MG63 (cell line): ENCODE measurements around the gene CDRT4. TPM values are rescaled to one million over a fixed set of nuclear protein-coding genes. Genes with fewer than 3 reads are reported as not detected.
A peak's percentile ranks its signal among the peaks of the same experiment; 100 is the strongest.

Experiments
- DNase-seq: peaks from one replicate; pipeline ENCODE4 v3.0.0-alpha.2; 2020
- H3K27me3 ChIP-seq: fragments of 250-450 bp; sonication (Bioruptor Pico); 2 replicates; pipeline ENCODE4 v1.5.1; 2020; ENCODE audit warnings: mild to moderate bottlenecking, moderate library complexity
- H3K36me3 ChIP-seq: fragments of 250-450 bp; sonication (Bioruptor Pico); 2 replicates; pipeline ENCODE4 v1.5.1; 2020; ENCODE audit warnings: mild to moderate bottlenecking, moderate library complexity
- H3K4me3 ChIP-seq: fragments of 250-450 bp; sonication (Bioruptor Pico); 2 replicates; pipeline ENCODE4 v1.5.1; 2020; ENCODE audit warnings: mild to moderate bottlenecking, moderate library complexity
- H3K9me3 ChIP-seq: fragments of 250-450 bp; sonication (Bioruptor Pico); 2 replicates; pipeline ENCODE4 v1.5.1; 2020; ENCODE audit warnings: mild to moderate bottlenecking, moderate library complexity
- total RNA-seq: library from RNA; depleted of rRNA; stranded (reverse); fragments of >200 nt; shearing (Covaris generic); gene quantifications from 2 replicates; pipeline ENCODE4 v1.2.3, GENCODE V29; 2014; ENCODE audit warnings: low replicate concordance

CDRT4 gene
- total RNA-seq, 1 experiment from 2014 or later, result 2.9 TPM

- Histone ChIP-seq H3K36me3 (no peaks in the 10 kb centered on the region), H3K9me3 (no peaks in the 10 kb centered on the region), H3K4me3 (no peak overlapping the region), H3K27me3 (no peaks in the 10 kb centered on the region)
- no peak for DNase-seq
Measured at GRCh38 chr17:15414532-15415306, 52.7 kb downstream of the CDRT4 start.

- Histone ChIP-seq H3K36me3 (no peaks in the 10 kb centered on the region), H3K27me3 (no peaks in the 10 kb centered on the region), H3K9me3 (no peaks in the 10 kb centered on the region), H3K4me3 (no peak overlapping the region)
- no peak for DNase-seq
Measured at GRCh38 chr17:15413101-15413771, 54.2 kb downstream of the CDRT4 start.

GRCh38 chr17:15412606-15413005, 54.8 kb downstream of the CDRT4 start:
- Histone ChIP-seq H3K4me3 (no peak overlapping the region), H3K9me3 (no peaks in the 10 kb centered on the region), H3K27me3 (no peaks in the 10 kb centered on the region), H3K36me3 (no peaks in the 10 kb centered on the region)
- no peak for DNase-seq

- no peaks in the 10 kb centered on the region for H3K9me3 ChIP-seq
- no peaks in the 10 kb centered on the region for H3K27me3 ChIP-seq
- H3K4me3 ChIP-seq, result no peak overlapping the region
- DNase-seq, result no peak
- no peaks in the 10 kb centered on the region for H3K36me3 ChIP-seq
Measured at GRCh38 chr17:15411384-15412198, 55.8 kb downstream of the CDRT4 start.

DNA sequence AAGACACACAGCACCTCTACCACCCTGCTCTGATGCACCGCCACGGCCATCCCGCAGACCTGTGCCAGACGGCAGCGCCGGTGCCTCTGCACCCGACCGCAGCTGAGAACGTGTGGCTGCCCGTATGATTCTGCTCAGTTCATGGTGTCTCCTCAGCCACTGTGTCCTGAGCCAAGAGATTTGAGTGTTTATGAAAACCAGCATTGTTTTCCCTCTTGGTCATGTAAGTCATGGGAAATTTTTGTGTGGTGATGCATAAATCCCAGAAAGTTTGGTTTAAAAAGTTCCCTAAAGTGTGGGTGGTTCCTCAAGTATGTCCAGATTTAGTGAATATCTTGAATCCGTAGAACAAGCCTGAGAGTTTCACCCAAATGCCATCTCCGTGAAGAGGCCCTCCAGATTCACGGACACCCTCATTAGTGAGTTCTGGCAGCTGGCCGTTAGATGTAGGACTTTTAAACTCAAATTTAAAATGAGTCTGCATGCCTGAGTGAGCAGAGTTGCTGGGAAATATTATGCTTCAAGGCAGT, 57.6 kb downstream of the CDRT4 start:
- no peaks in the 10 kb centered on the region for H3K36me3 ChIP-seq
- no peak overlapping the region for H3K4me3 ChIP-seq

DNA sequence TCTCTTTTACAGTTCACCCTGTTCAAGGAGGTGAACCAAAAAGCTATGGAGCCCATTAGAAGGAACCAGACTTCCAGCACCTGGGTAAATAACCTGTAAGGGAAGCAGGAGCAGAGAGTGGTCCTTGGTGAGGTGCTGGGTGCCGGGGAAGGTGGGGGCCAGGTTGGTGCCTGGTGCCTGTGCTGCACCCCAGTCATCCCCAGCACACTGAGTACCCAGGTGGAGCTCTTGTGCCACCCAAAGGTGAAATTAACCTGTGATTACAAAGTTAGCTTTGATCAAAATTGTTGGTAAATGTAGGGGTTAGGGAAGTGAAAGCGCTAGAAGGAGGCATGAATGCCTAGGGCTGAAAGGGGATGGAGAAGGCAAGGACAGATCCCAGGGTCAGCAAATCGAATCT, 58.6 kb downstream of the CDRT4 start:
- Histone ChIP-seq H3K9me3 (no peaks in the 10 kb centered on the region), H3K4me3 (no peak overlapping the region), H3K36me3 (no peaks in the 10 kb centered on the region), H3K27me3 (no peaks in the 10 kb centered on the region)
- no peak for DNase-seq

More for the DNA sequence above, 57.6 kb downstream of the CDRT4 start:
- no peaks in the 10 kb centered on the region for H3K9me3 ChIP-seq
- H3K27me3 ChIP-seq, result no peaks in the 10 kb centered on the region
- peak; percentile 87 for DNase-seq

GRCh38 chr17:15406081-15406480, 61.3 kb downstream of the CDRT4 start:
- Histone ChIP-seq H3K27me3 (no peaks in the 10 kb centered on the region), H3K9me3 (no peaks in the 10 kb centered on the region), H3K36me3 (no peaks in the 10 kb centered on the region), H3K4me3 (no peak overlapping the region)
- DNase-seq, result no peak

- DNase-seq, result no peak
- Histone ChIP-seq H3K36me3 (no peaks in the 10 kb centered on the region), H3K9me3 (no peaks in the 10 kb centered on the region), H3K4me3 (no peak overlapping the region), H3K27me3 (no peaks in the 10 kb centered on the region)
Measured at GRCh38 chr17:15405058-15405415, 62.4 kb downstream of the CDRT4 start.

GRCh38 chr17:15404106-15405057, 63.0 kb downstream of the CDRT4 start:
- H3K36me3 ChIP-seq, result no peaks in the 10 kb centered on the region

GRCh38 chr17:15403276-15403939, 64.0 kb downstream of the CDRT4 start:
- DNase-seq, result no peak
- Histone ChIP-seq H3K27me3 (no peaks in the 10 kb centered on the region), H3K36me3 (no peaks in the 10 kb centered on the region), H3K9me3 (no peaks in the 10 kb centered on the region), H3K4me3 (no peak overlapping the region)

More at GRCh38 chr17:15404106-15405057, 63.0 kb downstream of the CDRT4 start:
- Histone ChIP-seq H3K27me3 (no peaks in the 10 kb centered on the region), H3K4me3 (no peak overlapping the region), H3K9me3 (no peaks in the 10 kb centered on the region)
- DNase-seq, result peak; percentile 20

DNA sequence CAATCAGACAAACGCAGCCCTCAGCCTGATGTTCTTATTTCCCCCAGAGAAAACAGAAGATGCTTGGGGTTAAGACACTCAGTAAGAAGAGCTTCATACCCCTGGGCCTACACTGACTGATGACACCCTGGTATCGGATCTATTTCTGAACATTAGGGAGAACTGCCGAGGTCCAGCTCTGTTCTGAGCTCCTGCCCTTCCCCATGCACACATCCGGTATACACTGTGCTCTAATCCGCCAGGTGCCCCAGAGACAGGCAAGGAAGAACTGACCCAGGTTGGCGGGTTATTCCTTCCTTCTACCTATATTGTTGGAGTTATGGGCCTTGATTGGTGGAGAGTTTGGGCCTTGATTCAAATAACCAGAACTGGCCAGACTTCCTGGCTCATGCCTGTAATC, 68.0 kb downstream of the CDRT4 start:
- H3K4me3 ChIP-seq, result no peak overlapping the region
- no peaks in the 10 kb centered on the region for H3K27me3 ChIP-seq
- H3K36me3 ChIP-seq, result no peaks in the 10 kb centered on the region
- no peaks in the 10 kb centered on the region for H3K9me3 ChIP-seq
- no peak for DNase-seq

- Histone ChIP-seq H3K27me3 (no peaks in the 10 kb centered on the region), H3K9me3 (no peaks in the 10 kb centered on the region), H3K36me3 (no peaks in the 10 kb centered on the region), H3K4me3 (no peak overlapping the region)
- peak; percentile 68 for DNase-seq
Measured at GRCh38 chr17:15398736-15399331, 68.6 kb downstream of the CDRT4 start.

DNA sequence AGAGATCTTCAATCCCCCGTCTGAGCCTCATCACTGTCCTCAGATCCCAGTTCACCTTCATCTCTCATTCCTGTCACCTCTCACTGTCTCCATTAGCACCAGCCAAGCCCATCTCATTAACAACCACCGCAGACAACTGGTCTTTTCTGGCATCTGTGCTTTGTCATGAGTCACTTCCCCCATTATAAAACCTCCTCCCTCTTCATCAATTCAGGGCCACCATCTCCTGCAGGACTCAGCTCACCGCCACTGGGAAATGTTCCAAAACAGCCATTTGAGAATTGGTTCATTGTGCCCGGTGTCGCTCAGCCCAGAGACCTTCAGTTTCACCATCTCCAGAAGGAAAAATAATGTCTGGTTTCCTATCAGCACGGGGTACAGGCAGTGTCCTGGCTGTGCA, 69.1 kb downstream of the CDRT4 start:
- Histone ChIP-seq H3K9me3 (no peaks in the 10 kb centered on the region), H3K4me3 (no peak overlapping the region)
- DNase-seq, result peak; percentile 29

DNA sequence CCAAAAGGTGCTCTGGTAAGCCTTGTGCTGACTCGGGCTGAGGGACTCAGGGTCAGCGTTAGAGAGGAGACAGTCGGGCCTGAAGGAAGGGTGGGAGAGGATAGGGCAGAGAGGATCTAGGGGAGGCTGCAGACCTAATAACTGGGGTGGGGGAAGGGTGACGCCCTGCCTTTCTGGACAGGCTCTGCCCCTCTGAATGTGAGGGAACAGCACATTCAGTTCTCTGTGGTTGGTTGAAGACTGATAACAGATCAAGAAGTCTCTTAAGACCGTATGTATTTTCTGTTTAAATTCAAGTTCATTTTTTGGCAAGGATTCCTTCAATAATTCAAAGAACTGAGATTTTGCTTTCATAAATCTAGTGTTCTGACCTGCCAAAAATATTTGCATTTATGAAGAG, 69.8 kb downstream of the CDRT4 start:
- Histone ChIP-seq H3K36me3 (no peaks in the 10 kb centered on the region), H3K27me3 (no peaks in the 10 kb centered on the region), H3K4me3 (no peak overlapping the region), H3K9me3 (no peaks in the 10 kb centered on the region)
- DNase-seq, result no peak

More for the DNA sequence above, 69.1 kb downstream of the CDRT4 start:
- H3K27me3 ChIP-seq, result no peaks in the 10 kb centered on the region
- no peaks in the 10 kb centered on the region for H3K36me3 ChIP-seq

DNA sequence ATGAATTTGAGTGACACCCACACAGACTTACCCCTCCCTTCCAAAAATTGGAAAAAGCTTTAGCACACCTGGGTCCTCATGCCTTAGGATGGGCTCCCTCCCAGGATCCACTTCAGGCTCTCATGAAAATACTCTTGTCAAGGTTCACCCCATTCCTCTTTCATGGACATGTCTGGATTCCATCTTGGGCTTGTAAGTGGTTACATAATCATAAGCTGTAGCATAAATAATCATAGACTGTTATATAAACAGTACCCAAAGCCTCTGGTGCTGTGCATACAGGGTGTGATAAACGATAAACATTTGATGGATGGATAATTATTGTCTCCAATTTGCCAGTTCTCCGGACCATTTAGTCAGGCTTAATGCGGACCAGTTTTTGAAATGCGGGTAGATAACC, 72.3 kb downstream of the CDRT4 start:
- DNase-seq, result no peak
- Histone ChIP-seq H3K4me3 (no peak overlapping the region), H3K27me3 (no peaks in the 10 kb centered on the region), H3K9me3 (no peaks in the 10 kb centered on the region), H3K36me3 (no peaks in the 10 kb centered on the region)
